Fibroblast of villous mesenchyme (primary cell): ENCODE measurements around the gene SERPINB13. TPM values are rescaled to one million over a fixed set of nuclear protein-coding genes. Genes with fewer than 3 reads are reported as not detected.
"Not testable (repeated sequence)": the region's sequence is repeated elsewhere in the genome, so short reads cannot be mapped to it uniquely, and the experiment has no call there.

Experiments used
- DNase-seq: peaks from one replicate; pipeline ENCODE4 v3.0.0-alpha.2; 2010; ENCODE audit warnings: low read depth
- H3K4me3 ChIP-seq: 2 replicates; pipeline ENCODE4 v1.5.1; 2011; ENCODE audit warnings: low read depth, mild to moderate bottlenecking, low read length
- CTCF ChIP-seq: IDR thresholded peaks from 2 replicates; pipeline ENCODE4 v1.5.1; 2012; ENCODE audit warnings: low read depth, mild to moderate bottlenecking, low read length; ENCODE audit not compliant: insufficient read depth
- total RNA-seq: library from RNA; depleted of rRNA; stranded (reverse); fragments of >200 nt; gene quantifications from 2 replicates; pipeline ENCODE4 v1.2.3, GENCODE V29; 2012

SERPINB13 gene
- total RNA-seq, 1 donor: not detected

GRCh38 chr18:63644142-63644541 is 57.0 kb downstream of the SERPINB13 start, which contains the start of gene SERPINB4:
Gene SERPINB4, minus strand, starts transcription at chr18:63644256. Its CDS starts 679 bp downstream, at chr18:63643577.
- H3K4me3 ChIP-seq, DNase-seq: not testable (repeated sequence)

GRCh38 chr18:63644694-63645093 is 57.6 kb downstream of the SERPINB13 start:
- not testable (repeated sequence) for DNase-seq, H3K4me3 ChIP-seq

- TF ChIP-seq CTCF: no peak
- no peak overlapping the region for H3K4me3 ChIP-seq
- DNase-seq: no peak
Observed at GRCh38 chr18:63646936-63647335, 59.8 kb downstream of the SERPINB13 start.

GRCh38 chr18:63648241-63648640 is 61.1 kb downstream of the SERPINB13 start:
- no peak for TF ChIP-seq CTCF
- H3K4me3 ChIP-seq: no peak overlapping the region
- peak; percentile 11 for DNase-seq

Other genes with a start within 250 kb of the SERPINB13 start
- gene KDSR, start 220.1 kb upstream of the SERPINB13 start, total RNA-seq: 26.8 and 31.2 TPM in 2 replicates
- 32.2 and 47.5 TPM in 2 replicates for gene VPS4B, start 164.9 kb upstream of the SERPINB13 start, total RNA-seq
- gene SERPINB5, start 110.4 kb upstream of the SERPINB13 start, total RNA-seq: not detected in 2 replicates
- not detected in 2 replicates for gene SERPINB12, start 45.0 kb upstream of the SERPINB13 start, total RNA-seq
- gene SERPINB4, start 56.9 kb downstream of the SERPINB13 start, total RNA-seq: not detected in 2 replicates
- not detected in 2 replicates for gene SERPINB3, start 74.5 kb downstream of the SERPINB13 start, total RNA-seq
- not detected in 2 replicates for gene SERPINB11, start 115.6 kb downstream of the SERPINB13 start, total RNA-seq
- gene SERPINB7, start 188.1 kb downstream of the SERPINB13 start, total RNA-seq: 6.1 and 13.0 TPM in 2 replicates